ENCODE data around the gene UNC13C. TPM values are rescaled to one million over a fixed set of nuclear protein-coding genes. Genes with fewer than 3 reads are reported as not detected.
"Not testable (repeated sequence)": the region's sequence is repeated elsewhere in the genome, so short reads cannot be mapped to it uniquely, and the experiment has no call there.

The UNC13C gene
- total RNA-seq, result 10 to 100 TPM in 1 of 2 donors, under 1 TPM in 1; 0.12 to 16.0 TPM
- under 1 TPM in 1 of 2 donors, not detected in 1; 0.05 TPM for polyA plus RNA-seq
- long read RNA-seq, donor 1, result 0 reads
- long read RNA-seq, donor 2, result 0 reads
- long read RNA-seq, donor 3, result 0 reads
- long read RNA-seq, donor 4, result 0 reads
- long read RNA-seq, donor 5, result 0 reads

DNA sequence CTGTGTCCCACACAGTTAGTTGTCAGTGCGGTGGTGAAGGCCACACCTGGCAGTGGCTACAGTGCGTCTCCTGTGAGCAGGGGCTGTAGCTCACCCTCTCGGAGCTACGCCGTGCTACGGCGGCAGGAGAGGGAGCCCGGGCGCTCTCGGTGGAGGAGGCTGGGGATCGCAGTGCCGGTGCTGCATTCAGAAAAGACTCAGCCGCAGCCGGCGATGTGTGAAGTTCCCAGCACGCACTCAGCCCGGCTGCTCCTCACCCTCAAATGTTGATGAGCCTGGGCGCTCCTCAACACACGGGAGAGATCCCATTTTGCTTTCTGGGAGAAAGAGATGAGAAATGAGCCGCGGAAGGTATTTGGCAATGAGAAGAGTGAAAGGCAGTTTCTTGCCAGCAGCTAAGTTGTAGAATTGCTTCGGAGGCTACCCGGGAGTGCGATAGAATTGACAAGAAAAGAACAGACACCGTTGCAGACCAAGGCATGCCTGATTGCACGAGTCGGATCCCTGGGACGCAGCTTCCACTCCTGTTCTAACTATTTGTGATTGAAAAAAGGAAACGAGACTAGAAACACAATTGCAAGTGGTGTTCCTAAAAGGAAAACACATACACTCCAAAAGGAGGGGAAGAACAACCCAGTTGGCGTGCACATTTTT is at the start of gene UNC13C:
TSS of gene UNC13C (plus strand) at position 189 of the 654 bp plus-strand sequence. CDS start 34,463 bp downstream, outside the sequence.
- Histone ChIP-seq H3K27ac (ENCODE audit: low read depth in 1 of 2, low read length in 1 of 2) (no peak within 1 kb of the TSS), H3K27me3 (ENCODE audit: control insufficient read depth in 3 of 3, insufficient read depth in 3 of 3, low read length in 2 of 3) (peaks cover 0 to 3% (median 0%) of the 10 kb centered on the region in 3 donors), H3K4me1 (ENCODE audit: control insufficient read depth in 5 of 5, insufficient read depth in 5 of 5, low read length in 5 of 5) (peaks cover 0 to 38% (median 2%) of the 10 kb centered on the region in 5 donors), H3K9ac (ENCODE audit: insufficient read depth in 1 of 2, low read length in 2 of 2) (peak within 1 kb of the TSS; percentile 21 to 70), H3K4me3 (no peak within 1 kb of the TSS), H3K9me3 (ENCODE audit: control insufficient read depth in 4 of 4, insufficient read depth in 3 of 4, low read length in 3 of 4) (peaks cover 0 to 3% (median 0%) of the 10 kb centered on the region in 4 donors), H3K36me3 (ENCODE audit: control insufficient read depth in 4 of 4, insufficient read depth in 4 of 4, low read length in 4 of 4) (no peaks in the 10 kb centered on the region)
- DNase-seq (peak; percentile 73 to 79 (median 78)), ATAC-seq (ENCODE audit: insufficient read depth, low FRiP score) (no peak)
- TF ChIP-seq, protein P1, sequence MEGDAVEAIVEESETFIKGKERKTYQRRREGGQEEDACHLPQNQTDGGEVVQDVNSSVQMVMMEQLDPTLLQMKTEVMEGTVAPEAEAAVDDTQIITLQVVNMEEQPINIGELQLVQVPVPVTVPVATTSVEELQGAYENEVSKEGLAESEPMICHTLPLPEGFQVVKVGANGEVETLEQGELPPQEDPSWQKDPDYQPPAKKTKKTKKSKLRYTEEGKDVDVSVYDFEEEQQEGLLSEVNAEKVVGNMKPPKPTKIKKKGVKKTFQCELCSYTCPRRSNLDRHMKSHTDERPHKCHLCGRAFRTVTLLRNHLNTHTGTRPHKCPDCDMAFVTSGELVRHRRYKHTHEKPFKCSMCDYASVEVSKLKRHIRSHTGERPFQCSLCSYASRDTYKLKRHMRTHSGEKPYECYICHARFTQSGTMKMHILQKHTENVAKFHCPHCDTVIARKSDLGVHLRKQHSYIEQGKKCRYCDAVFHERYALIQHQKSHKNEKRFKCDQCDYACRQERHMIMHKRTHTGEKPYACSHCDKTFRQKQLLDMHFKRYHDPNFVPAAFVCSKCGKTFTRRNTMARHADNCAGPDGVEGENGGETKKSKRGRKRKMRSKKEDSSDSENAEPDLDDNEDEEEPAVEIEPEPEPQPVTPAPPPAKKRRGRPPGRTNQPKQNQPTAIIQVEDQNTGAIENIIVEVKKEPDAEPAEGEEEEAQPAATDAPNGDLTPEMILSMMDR (IDR thresholded peaks at IDR 0.05; ENCODE audit: control extremely low read depth, extremely low read depth), result no peak
- 2 to 4% methylated on average over 30 of the region's 30 CpGs for WGBS, 2 donors

DNA sequence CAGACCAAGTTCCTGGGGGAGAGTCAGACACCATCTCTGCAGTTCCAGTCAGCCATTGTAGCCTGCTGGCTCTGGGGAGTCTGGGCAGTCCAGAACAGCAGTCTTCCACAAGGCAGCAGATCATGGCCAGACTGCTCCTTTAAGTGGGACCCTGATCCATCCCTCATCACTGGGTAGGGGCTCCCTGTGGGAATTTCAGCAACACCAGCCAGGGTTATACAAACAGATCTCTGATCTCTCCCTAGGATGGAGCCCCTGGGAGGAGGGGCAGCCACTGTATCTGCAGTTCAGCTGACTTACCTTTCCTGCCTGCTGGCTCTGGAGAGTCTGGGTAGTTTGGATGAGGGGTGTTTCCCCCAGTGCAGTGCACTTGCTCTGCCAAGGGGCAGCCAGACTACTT is 42.1 kb upstream of the UNC13C start:
- DNase-seq (no peak), ATAC-seq (ENCODE audit: insufficient read depth, low FRiP score) (no peak)
- Histone ChIP-seq H3K36me3 (ENCODE audit: control insufficient read depth in 4 of 4, insufficient read depth in 4 of 4, low read length in 4 of 4) (no peaks in the 10 kb centered on the region), H3K9ac (ENCODE audit: insufficient read depth in 1 of 2, low read length in 2 of 2) (no peak overlapping the region), H3K4me3 (no peak overlapping the region), H3K4me1 (ENCODE audit: control insufficient read depth in 5 of 5, insufficient read depth in 5 of 5, low read length in 5 of 5) (no peaks in the 10 kb centered on the region), H3K27me3 (ENCODE audit: control insufficient read depth in 3 of 3, insufficient read depth in 3 of 3, low read length in 2 of 3) (no peaks in the 10 kb centered on the region), H3K9me3 (ENCODE audit: control insufficient read depth in 4 of 4, insufficient read depth in 3 of 4, low read length in 3 of 4) (peaks cover 0 to 16% (median 4%) of the 10 kb centered on the region in 4 donors), H3K27ac (ENCODE audit: low read depth in 1 of 2, low read length in 1 of 2) (no peak overlapping the region)
- TF ChIP-seq, protein P1 (IDR thresholded peaks at IDR 0.05; ENCODE audit: control extremely low read depth, extremely low read depth), result no peak

DNA sequence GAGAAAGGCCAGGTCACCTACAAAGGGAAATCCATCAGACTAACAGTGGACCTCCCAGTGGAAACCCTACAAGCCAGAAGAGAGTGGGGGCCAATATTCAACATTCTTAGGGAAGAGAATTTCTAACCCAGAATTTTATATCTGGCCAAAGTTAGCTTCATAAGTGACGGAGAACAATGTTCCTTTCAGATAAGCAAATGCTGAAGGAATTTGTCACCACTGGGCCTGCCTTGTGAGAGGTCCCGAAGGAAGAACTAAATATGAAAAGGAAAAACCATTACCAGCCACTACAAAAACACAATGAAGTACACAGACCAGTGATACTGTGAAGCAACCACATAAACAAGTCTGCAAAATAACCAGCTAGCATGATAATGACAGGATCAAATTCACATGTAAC is 40.6 kb upstream of the UNC13C start:
- 83 to 89% methylated on average over 2 of the region's 2 CpGs for WGBS, 2 donors
- not testable (repeated sequence) for H3K27ac ChIP-seq (ENCODE audit: low read depth in 1 of 2, low read length in 1 of 2); H3K27me3 ChIP-seq (ENCODE audit: control insufficient read depth in 3 of 3, insufficient read depth in 3 of 3, low read length in 2 of 3); H3K9ac ChIP-seq (ENCODE audit: insufficient read depth in 1 of 2, low read length in 2 of 2); H3K4me1 ChIP-seq (ENCODE audit: control insufficient read depth in 5 of 5, insufficient read depth in 5 of 5, low read length in 5 of 5); H3K36me3 ChIP-seq (ENCODE audit: control insufficient read depth in 4 of 4, insufficient read depth in 4 of 4, low read length in 4 of 4); H3K4me3 ChIP-seq; DNase-seq; ATAC-seq (ENCODE audit: insufficient read depth, low FRiP score)
- H3K9me3 ChIP-seq (ENCODE audit: control insufficient read depth in 4 of 4, insufficient read depth in 3 of 4, low read length in 3 of 4), result peaks cover 0 to 16% (median 4%) of the 10 kb centered on the region in 4 donors

DNA sequence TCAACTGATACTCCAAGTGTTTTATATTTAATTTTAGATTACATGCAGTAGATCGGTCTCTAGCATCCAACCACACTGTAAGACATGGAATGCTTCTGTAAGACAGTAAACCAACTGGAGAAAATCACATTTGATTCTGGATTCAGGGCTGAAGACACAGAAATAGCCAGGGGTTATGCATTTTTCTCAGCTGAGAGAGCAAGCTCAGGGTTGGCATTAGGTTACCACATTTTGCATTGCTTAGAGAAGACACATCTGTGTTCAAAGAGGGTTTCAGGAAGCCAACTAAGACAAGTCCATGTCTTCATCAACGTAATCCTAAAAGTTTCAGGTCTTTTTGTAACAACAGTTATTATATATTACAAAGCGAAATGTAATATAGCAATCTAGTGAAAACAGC is 27.7 kb upstream of the UNC13C start:
- TF ChIP-seq, protein P1 (IDR thresholded peaks at IDR 0.05; ENCODE audit: control extremely low read depth, extremely low read depth), result no peak
- no peaks in the 10 kb centered on the region for H3K36me3 ChIP-seq (ENCODE audit: control insufficient read depth in 4 of 4, insufficient read depth in 4 of 4, low read length in 4 of 4)
- H3K27ac ChIP-seq (ENCODE audit: low read depth in 1 of 2, low read length in 1 of 2), result no peak overlapping the region
- no peak overlapping the region for H3K9ac ChIP-seq (ENCODE audit: insufficient read depth in 1 of 2, low read length in 2 of 2)
- 84 to 91% methylated on average over 3 of the region's 3 CpGs for WGBS, 2 donors
- H3K4me1 ChIP-seq (ENCODE audit: control insufficient read depth in 5 of 5, insufficient read depth in 5 of 5, low read length in 5 of 5), result no peaks in the 10 kb centered on the region
- no peak for DNase-seq
- H3K4me3 ChIP-seq, result no peak overlapping the region
- H3K9me3 ChIP-seq (ENCODE audit: control insufficient read depth in 4 of 4, insufficient read depth in 3 of 4, low read length in 3 of 4), result peaks cover 0 to 5% (median under 1%) of the 10 kb centered on the region in 4 donors
- H3K27me3 ChIP-seq (ENCODE audit: control insufficient read depth in 3 of 3, insufficient read depth in 3 of 3, low read length in 2 of 3), result no peaks in the 10 kb centered on the region
- ATAC-seq (ENCODE audit: insufficient read depth, low FRiP score), result no peak

All from lung (tissue), 16 donors.